Endothelial cell of umbilical vein (primary cell): ENCODE results near the gene WIPF3.

ENCODE experiments used
- CTCF ChIP-seq, 2 donors: IDR thresholded peaks; 1 replicate in 1 of 2; 2 replicates in 1 of 2; pipeline ENCODE4 v1.5.1; 2011; ENCODE audit warnings: low read length in 2 of 2, mild to moderate bottlenecking in 2 of 2, moderate library complexity in 2 of 2, control low read depth in 1 of 2, inconsistent platforms in 1 of 2, low read depth in 1 of 2; ENCODE audit not compliant: insufficient read depth in 1 of 2; ENCODE audit errors: extremely low read depth in 1 of 2
- EZH2 ChIP-seq: IDR thresholded peaks from 2 replicates; pipeline ENCODE4 v1.6.1; 2012; ENCODE audit warnings: borderline replicate concordance, low read depth, mild to moderate bottlenecking, moderate library complexity, low read length, inconsistent platforms; ENCODE audit not compliant: severe bottlenecking
- FOS ChIP-seq: IDR thresholded peaks from 2 replicates; pipeline ENCODE4 v1.6.1; 2011; ENCODE audit warnings: mild to moderate bottlenecking, low read length, moderate library complexity, borderline replicate concordance; ENCODE audit not compliant: insufficient read depth
- JUN ChIP-seq: IDR thresholded peaks from 2 replicates; pipeline ENCODE4 v1.6.1; 2011; ENCODE audit warnings: borderline replicate concordance, low read depth; ENCODE audit not compliant: insufficient read length, insufficient read depth
- MAX ChIP-seq: IDR thresholded peaks from 2 replicates; pipeline ENCODE4 v1.6.1; 2011; ENCODE audit not compliant: insufficient read depth, insufficient read length
- MYC ChIP-seq: IDR thresholded peaks from one replicate; pipeline ENCODE4 v1.6.1; 2011; ENCODE audit warnings: mild to moderate bottlenecking, low read depth, low read length
- POLR2A ChIP-seq: IDR thresholded peaks from 2 replicates; pipeline ENCODE4 v1.6.1; 2012; ENCODE audit warnings: low read depth, mild to moderate bottlenecking, control low read depth, low read length
- POLR2AphosphoS5 ChIP-seq: IDR thresholded peaks from 2 replicates; pipeline ENCODE4 v1.6.1; 2012; ENCODE audit warnings: low read depth, mild to moderate bottlenecking, control low read depth, low read length, moderate library complexity; ENCODE audit not compliant: insufficient read depth

- no peak for TF ChIP-seq EZH2
- no peak for TF ChIP-seq CTCF (IDR thresholded peaks at IDR 0.05; ENCODE audit: extremely low read depth in 1 of 2, insufficient read depth in 1 of 2, low read depth in 1 of 2, low read length in 2 of 2)
- TF ChIP-seq POLR2AphosphoS5: no peak
- TF ChIP-seq MYC: no peak
- no peak for TF ChIP-seq MAX
- TF ChIP-seq FOS: no peak
- no peak for TF ChIP-seq POLR2A
- no peak for TF ChIP-seq JUN
Measured at GRCh38 chr7:29877196-29877595, 70.9 kb downstream of the WIPF3 start.
